HG02973 (cell line): ENCODE results near the gene PCDHGB4.
"Not testable (repeated sequence)": the region's sequence is repeated elsewhere in the genome, so short reads cannot be mapped to it uniquely, and the experiment has no call there.

Experiments used
- ATAC-seq: cut with Tn5 transposase; IDR thresholded peaks from one replicate; pipeline ENCODE4 v1.9.1; 2021; ENCODE audit warnings: moderate library complexity; ENCODE audit not compliant: unreplicated experiment

The PCDHGB4 gene

DNA sequence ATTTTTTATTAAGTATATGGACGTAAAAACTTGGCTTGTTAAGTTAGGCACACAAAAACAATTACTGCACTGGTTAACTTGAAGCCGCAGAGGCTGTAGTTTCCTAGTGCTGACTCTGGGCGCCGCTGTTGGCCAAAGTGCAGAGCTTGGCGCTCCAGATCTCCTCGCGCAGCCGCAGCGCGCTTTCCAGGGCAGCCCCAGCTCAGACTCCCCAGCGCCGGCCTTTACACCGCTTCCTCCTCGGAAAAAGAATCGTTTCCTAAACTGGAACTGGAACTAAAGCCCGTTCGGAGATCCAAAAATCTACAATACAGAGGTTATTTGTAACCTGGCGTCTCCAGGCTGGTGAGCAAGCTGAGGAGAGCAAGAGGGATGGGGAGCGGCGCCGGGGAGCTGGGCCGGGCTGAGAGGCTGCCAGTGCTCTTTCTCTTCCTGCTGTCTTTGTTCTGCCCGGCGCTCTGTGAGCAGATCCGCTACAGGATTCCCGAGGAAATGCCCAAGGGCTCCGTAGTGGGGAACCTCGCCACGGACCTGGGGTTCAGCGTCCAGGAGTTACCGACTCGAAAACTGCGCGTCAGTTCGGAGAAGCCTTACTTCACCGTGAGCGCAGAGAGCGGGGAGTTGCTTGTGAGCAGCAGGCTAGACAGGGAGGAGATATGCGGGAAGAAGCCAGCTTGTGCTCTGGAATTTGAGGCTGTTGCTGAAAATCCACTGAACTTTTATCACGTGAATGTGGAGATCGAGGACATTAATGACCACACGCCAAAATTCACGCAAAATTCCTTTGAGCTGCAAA is 10.5 kb downstream of the PCDHGB4 start, which contains the start of gene PCDHGB5:
Gene PCDHGB5, plus strand, starts transcription at position 192 of the 796 bp plus-strand sequence. Its CDS starts 181 bp downstream, at position 373.
- peak; percentile 99 for ATAC-seq

DNA sequence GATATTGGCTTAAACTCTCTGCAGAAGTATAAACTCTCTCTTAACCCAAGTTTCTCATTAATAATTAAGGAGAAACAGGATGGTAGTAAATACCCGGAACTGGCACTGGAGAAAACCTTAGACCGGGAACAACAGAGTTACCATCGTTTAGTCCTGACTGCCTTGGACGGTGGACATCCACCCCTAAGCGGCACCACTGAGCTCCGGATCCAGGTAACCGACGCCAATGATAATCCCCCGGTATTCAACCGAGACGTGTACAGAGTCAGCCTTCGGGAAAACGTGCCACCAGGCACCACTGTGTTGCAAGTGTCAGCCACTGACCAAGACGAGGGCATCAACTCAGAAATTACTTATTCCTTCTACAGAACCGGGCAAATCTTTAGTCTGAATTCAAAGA is 11.1 kb downstream of the PCDHGB4 start:
- no peak for ATAC-seq

DNA sequence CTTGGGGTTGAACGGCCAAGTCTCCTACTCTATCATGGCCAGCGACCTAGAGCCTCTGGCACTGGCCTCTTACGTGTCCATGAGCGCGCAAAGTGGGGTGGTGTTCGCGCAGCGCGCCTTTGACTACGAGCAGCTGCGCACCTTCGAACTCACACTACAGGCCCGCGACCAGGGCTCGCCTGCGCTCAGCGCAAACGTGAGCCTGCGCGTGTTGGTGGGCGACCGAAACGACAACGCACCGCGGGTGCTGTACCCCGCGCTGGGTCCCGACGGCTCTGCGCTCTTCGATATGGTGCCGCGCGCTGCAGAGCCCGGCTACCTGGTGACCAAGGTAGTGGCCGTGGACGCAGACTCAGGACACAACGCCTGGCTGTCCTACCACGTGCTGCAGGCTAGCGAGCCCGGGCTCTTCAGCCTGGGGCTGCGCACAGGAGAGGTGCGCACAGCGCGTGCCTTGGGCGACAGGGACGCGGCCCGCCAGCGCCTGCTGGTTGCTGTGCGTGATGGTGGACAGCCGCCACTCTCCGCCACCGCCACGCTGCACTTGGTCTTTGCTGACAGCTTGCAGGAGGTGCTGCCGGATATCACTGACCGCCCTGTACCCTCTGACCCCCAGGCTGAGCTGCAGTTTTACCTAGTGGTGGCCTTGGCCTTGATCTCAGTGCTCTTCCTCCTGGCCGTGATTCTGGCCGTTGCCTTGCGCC is 12.2 kb downstream of the PCDHGB4 start:
- no peak for ATAC-seq

DNA sequence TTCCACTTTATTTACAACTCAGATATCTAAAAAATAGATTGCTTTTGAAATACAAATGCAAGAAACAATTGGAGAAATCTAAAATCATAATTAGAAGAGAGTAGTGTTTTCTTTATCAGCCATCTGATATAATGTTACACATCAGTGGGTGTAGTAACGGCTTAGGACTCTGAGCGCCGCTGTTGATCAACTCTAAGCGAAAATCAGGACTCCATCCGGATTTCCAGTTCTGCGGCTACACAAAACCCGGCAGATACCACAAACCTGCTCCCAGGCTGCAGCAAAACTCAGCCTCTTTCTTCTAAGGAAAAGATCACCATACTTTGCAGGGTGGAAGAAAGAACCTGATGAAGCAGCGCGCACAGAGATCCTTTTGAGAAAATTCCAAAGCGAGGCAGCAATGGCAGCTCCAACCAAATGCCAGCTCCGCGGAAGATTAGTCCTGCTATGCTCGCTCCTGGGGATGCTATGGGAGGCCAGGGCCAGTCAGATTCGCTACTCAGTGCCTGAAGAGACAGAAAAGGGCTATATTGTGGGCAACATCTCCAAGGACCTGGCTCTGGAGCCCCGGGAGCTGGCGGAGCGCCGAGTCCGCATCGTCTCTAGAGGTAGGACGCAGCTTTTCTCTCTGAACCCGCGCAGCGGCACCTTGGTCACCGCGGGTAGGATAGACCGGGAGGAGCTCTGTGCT is 15.2 kb downstream of the PCDHGB4 start, which contains the start of gene PCDHGA9:
Gene PCDHGA9, plus strand, starts transcription at position 226 of the 691 bp plus-strand sequence. Its CDS starts 175 bp downstream, at position 401.
- no peak for ATAC-seq

DNA sequence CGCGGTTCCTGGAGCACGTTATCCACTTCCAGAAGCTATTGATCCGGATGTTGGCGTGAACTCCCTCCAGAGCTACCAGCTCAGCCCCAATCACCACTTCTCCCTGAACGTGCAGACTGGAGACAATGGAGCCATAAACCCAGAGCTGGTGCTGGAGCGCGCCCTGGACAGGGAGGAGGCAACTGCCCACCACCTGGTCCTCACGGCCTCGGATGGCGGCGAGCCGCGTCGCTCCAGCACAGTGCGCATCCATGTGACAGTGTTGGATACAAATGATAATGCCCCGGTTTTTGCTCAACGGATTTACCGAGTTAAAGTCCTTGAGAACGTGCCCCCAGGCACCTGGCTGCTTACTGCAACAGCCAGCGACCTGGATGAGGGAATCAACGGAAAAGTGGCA is 15.9 kb downstream of the PCDHGB4 start:
- no peak for ATAC-seq

DNA sequence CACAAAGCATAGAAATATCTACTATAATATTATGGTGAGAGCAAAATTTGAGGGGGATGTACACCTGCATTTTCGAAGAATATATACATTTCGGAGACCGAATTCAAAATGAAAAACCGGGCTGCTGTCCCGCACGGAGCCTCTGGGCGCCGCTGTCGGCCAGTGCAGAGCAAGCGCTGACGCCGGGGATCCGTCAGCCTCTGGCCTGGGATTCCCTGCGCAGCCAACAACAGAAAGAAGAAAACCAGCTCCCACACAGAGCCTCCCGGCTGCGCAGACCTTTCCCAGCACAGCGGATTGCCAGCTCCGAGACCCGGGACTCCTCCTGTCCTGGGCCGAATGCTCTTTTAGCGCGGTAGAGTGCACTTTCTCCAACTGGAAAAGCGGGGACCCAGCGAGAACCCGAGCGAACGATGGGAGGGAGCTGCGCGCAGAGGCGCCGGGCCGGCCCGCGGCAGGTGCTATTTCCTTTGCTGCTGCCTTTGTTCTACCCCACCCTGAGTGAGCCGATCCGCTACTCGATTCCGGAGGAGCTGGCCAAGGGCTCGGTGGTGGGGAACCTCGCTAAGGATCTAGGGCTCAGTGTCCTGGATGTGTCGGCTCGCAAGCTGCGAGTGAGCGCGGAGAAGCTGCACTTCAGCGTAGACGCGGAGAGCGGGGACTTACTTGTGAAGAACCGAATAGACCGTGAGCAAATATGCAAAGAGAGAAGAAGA is 20.4 kb downstream of the PCDHGB4 start, which contains the start of gene PCDHGB6:
Gene PCDHGB6, plus strand, starts transcription at position 232 of the 716 bp plus-strand sequence. Its CDS starts 182 bp downstream, at position 414.
- peak; percentile 77 for ATAC-seq

DNA sequence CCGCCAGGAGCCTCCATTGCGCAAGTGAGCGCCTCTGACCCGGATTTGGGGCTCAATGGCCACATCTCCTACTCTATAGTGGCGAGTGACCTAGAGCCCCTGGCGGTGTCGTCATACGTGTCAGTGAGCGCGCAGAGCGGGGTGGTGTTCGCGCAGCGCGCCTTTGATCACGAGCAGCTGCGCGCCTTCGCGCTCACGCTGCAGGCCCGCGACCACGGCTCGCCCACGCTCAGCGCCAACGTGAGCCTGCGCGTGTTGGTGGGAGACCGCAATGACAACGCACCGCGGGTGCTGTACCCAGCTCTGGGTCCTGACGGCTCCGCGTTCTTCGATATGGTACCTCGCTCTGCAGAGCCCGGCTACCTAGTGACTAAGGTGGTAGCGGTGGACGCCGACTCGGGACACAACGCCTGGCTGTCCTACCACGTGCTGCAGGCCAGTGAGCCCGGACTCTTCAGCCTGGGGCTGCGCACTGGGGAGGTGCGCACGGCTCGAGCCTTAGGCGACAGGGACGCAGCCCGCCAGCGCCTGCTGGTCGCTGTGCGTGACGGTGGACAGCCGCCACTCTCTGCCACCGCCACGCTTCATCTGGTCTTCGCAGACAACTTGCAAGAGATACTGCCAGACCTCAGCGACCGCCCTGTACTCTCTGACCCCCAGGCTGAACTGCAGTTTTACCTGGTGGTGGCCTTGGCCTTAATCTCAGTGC is 22.3 kb downstream of the PCDHGB4 start:
- ATAC-seq, result no peak

DNA sequence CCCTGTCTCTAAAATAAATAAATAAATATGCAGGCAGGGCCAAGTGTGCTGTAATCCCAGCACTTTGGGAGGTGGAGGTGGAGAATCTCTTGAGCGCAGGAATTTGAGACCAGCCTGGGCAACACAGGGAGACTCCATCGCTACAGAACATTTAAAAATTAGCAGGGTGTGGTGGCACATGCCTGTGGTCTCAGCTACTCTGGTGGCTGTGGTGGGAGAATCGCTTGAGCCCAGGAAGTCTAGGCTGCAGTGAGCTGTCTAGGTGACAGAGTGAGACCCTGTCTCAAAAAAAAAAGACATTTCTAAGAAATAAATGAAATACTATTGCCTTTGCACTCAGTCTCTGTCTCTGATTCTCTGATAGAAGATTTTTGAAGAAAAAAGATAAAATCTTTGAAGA is 24.1 kb downstream of the PCDHGB4 start:
- no peak for ATAC-seq

DNA sequence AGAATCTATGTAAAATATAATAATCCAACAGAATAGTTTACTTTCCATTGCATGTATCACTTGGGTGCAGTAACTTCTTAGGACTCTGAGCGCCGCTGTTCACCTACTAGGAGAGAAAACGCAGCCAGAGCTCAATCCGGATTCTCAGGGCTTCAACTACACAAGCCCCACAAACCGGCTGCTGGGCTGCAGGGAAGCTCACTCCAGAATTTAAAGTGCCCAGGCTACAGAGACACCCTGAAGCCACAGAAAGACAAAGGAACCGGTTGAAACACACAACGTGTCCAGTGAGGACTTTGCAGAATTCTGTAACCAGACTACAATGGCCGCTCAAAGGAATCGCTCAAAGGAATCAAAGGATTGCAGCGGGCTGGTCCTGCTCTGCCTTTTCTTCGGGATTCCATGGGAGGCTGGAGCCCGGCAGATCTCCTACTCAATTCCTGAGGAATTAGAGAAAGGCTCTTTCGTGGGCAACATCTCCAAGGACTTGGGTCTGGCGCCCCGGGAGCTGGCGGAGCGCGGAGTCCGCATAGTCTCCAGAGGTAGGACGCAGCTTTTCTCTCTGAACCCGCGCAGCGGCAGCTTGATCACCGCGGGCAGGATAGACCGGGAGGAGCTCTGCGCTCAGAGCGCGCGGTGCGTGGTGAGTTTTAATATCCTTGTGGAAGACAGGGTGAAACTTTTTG is 25.5 kb downstream of the PCDHGB4 start, which contains the start of gene PCDHGA10:
Gene PCDHGA10, plus strand, starts transcription at position 134 of the 686 bp plus-strand sequence. Its CDS starts 189 bp downstream, at position 323.
- ATAC-seq, result peak; percentile 62

DNA sequence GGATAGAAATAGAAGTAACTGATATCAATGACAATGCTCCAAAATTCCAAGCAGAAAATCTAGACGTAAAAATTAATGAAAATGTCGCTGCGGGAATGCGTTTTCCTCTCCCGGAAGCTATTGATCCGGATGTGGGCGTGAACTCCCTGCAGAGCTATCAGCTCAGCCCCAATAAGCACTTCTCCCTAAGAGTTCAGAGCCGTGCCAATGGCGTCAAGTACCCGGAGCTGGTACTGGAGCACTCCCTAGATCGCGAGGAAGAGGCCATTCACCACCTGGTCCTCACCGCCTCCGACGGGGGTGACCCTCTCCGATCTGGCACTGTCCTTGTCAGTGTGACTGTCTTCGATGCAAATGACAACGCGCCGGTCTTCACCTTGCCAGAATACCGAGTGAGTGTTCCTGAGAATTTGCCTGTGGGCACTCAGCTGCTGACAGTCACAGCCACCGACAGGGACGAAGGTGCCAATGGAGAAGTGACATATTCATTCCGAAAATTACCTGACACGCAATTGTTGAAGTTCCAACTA is 26.1 kb downstream of the PCDHGB4 start:
- ATAC-seq, result no peak

DNA sequence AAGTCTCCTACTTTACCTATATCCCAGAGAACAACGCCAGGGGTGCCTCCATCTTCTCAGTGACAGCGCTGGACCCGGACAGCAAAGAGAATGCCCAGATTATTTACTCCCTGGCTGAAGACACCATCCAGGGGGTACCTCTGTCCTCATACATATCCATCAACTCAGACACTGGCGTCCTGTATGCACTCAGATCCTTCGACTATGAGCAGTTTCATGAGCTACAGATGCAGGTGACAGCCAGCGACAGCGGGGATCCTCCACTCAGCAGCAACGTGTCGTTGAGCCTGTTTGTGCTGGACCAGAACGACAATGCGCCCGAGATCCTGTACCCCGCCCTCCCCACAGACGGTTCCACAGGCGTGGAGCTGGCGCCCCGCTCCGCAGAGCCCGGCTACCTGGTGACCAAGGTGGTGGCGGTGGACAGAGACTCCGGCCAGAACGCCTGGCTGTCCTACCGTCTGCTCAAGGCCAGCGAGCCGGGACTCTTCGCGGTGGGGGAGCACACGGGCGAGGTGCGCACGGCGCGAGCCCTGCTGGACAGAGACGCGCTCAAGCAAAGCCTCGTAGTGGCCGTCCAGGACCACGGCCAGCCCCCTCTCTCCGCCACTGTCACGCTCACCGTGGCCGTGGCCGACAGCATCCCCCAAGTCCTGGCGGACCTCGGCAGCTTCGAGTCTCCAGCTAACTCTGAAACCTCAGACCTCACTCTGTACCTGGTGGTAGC is 27.2 kb downstream of the PCDHGB4 start:
- not testable (repeated sequence) for ATAC-seq

DNA sequence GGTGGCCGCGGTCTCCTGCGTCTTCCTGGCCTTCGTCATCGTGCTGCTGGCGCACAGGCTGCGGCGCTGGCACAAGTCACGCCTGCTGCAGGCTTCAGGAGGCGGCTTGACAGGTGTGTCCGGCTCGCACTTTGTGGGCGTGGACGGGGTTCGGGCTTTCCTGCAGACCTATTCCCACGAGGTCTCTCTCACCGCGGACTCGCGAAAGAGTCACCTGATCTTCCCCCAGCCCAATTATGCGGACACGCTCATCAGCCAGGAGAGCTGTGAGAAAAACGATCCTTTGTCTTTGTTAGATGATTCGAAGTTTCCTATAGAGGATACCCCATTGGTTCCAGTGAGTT is 27.7 kb downstream of the PCDHGB4 start:
- not testable (repeated sequence) for ATAC-seq

DNA sequence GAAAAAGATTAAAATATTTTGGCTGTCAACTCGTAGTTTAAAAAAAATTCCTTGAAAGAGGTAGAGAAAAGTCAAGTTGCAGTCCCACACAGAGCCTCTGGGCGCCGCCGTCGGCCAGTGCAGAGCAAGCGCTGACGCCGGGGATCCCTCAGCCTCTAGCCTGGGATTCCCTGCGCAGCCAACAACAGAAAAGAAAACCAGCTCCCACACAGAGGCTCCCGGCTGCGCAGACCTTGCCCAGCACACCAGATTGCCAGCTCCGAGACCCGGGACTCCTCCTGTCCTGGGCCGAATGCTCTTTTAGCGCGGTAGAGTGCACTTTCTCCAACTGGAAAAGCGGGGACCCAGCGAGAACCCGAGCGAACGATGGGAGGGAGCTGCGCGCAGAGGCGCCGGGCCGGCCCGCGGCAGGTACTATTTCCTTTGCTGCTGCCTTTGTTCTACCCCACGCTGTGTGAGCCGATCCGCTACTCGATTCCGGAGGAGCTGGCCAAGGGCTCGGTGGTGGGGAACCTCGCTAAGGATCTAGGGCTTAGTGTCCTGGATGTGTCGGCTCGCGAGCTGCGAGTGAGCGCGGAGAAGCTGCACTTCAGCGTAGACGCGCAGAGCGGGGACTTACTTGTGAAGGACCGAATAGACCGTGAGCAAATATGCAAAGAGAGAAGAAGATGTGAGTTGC is 30.1 kb downstream of the PCDHGB4 start, which contains the start of gene PCDHGB7:
Gene PCDHGB7, plus strand, starts transcription at position 184 of the 679 bp plus-strand sequence. Its CDS starts 183 bp downstream, at position 367.
- ATAC-seq, result peak; percentile 89

DNA sequence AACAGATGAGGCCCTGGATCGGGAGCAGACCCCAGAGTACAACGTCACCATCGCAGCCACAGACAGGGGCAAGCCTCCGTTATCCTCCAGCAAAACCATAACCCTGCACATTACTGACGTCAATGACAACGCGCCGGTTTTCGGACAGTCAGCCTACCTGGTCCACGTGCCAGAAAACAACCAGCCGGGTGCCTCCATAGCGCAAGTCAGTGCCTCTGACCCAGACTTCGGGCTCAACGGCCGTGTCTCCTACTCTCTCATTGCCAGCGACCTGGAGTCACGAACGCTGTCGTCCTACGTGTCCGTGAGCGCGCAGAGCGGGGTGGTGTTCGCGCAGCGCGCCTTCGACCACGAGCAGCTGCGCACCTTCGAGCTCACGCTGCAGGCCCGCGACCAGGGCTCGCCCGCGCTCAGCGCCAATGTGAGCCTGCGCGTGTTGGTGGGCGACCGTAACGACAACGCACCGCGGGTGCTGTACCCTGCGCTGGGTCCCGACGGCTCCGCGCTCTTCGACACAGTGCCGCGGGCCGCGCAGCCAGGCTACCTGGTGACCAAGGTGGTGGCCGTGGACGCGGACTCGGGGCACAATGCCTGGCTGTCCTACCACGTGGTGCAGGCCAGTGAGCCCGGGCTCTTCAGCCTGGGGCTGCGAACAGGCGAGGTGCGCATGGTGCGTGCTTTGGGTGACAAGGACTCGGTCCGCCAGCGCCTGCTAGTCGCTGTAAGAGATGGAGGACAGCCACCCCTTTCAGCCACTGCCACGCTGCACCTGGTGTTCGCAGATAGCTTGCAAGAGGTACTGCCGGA is 31.8 kb downstream of the PCDHGB4 start:
- no peak for ATAC-seq

DNA sequence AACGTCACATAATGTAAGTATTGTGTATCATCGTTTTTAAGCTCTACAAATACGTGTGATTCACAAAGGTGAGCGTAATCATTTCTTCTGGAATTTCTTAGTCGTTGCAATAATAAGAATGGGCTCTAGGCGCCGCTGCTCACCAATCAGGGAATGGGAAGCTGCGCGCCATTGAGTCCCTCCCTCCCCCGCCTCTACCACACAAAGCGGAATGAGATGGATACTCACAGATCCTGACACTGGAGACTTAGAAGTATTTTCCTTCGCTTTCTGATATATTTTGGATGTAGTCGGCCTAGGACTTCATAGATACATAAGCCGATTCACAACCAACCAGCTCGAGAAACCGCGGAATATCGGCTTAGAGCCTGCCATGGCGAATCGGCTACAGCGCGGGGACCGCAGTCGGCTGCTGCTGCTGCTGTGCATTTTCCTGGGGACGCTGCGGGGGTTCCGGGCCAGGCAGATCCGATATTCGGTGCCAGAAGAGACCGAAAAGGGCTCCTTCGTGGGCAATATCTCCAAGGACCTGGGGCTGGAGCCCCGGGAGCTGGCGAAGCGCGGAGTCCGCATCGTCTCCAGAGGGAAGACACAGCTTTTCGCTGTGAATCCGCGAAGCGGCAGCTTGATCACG is 33.5 kb downstream of the PCDHGB4 start, which contains the start of gene PCDHGA11:
Gene PCDHGA11, plus strand, starts transcription at position 197 of the 634 bp plus-strand sequence. Its CDS starts 177 bp downstream, at position 374.
- ATAC-seq, result no peak

DNA sequence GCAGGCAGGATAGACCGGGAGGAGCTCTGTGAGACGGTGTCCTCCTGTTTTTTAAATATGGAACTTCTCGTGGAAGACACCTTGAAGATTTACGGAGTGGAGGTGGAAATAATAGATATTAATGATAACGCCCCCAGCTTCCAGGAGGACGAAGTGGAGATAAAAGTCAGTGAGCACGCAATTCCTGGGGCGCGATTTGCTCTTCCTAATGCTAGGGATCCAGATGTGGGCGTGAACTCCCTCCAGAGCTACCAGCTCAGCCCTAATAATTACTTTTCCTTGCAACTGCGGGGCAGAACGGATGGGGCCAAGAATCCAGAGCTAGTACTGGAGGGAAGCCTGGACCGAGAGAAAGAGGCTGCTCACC is 34.0 kb downstream of the PCDHGB4 start:
- no peak for ATAC-seq
